22Rv1 (cell line): Measurements from ENCODE around the gene CFAP97.

Experiments used
- ZFX ChIP-seq: fragments of 450-650 bp; IDR thresholded peaks from 2 replicates; pipeline ENCODE4 v1.6.1; 2017; ENCODE audit warnings: antibody characterized with exemption, borderline replicate concordance
- TF ChIP-seq, protein P1 (sequence below): fragments of 450-650 bp; IDR thresholded peaks from 2 replicates; pipeline ENCODE4 v1.5.1; 2017; ENCODE audit warnings: mild to moderate bottlenecking

DNA sequence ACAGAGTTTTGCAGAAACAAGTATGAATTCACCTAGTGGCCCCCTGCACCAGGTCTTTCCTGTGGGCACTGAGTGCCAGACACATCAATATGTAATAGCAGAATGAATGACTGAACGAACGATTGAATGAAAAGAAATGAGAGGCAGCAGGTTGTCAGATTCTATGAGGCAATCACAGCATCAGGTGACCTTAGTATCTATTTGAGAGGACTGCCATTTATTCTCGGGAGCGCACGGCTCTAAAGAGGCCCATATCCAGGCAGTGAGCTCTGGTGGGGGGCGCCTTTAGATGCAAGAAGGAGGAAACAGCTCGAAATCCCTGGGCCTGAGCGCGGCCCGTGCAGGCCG lies 61.3 kb downstream of the CFAP97 start:
- TF ChIP-seq, protein P1, sequence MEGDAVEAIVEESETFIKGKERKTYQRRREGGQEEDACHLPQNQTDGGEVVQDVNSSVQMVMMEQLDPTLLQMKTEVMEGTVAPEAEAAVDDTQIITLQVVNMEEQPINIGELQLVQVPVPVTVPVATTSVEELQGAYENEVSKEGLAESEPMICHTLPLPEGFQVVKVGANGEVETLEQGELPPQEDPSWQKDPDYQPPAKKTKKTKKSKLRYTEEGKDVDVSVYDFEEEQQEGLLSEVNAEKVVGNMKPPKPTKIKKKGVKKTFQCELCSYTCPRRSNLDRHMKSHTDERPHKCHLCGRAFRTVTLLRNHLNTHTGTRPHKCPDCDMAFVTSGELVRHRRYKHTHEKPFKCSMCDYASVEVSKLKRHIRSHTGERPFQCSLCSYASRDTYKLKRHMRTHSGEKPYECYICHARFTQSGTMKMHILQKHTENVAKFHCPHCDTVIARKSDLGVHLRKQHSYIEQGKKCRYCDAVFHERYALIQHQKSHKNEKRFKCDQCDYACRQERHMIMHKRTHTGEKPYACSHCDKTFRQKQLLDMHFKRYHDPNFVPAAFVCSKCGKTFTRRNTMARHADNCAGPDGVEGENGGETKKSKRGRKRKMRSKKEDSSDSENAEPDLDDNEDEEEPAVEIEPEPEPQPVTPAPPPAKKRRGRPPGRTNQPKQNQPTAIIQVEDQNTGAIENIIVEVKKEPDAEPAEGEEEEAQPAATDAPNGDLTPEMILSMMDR = no peak
- TF ChIP-seq ZFX = no peak
